ENCODE measurements around the gene CALU.

DNA sequence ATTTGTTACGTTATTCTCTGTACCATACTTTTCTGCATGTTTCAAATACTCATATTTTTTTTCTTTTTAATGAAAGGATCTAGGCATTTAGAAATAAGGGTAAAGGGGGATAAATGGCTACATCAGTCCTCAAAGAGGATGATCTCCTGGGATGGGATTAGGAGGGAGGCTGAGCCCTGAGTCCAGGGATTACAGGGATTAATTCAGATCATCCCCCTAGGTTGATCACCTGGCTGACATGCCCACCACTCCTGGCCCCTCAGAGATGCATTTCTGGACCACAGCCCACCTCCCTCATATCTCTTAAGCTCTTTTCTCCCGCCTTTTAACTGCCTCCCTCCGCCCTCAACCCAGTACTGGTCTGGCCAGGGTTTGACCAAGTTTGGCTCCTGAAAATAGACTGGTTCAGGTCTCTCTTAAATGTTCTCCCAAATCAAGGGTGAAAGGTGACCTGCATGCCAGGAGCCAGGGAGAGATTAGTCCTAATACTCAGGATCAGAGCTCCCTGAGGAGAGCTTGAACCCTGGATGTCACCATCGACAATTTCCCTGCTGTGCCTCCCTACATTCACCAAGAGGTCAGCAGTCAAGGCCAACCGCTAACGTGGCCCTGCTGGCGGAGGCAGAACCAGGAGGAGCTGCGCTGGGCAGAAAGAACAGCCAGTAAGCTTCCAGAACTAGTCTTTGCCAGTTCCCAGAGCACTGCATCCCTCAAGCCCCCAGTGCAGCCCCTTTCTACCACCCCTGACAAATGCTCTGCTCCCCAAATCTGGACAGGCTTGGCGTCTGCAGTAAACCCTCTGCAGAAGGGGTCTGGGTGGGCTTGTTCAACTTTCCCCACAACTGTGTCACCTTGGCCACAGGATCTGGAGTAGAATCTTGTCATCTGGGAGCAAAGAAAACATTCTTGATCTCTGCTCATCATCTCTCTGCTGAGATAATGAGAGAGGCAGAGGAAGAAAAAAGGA is 49.6 kb downstream of the CALU start:
- no peak for TF ChIP-seq EZH2phosphoT487 (IDR thresholded peaks at IDR 0.05; ENCODE audit: insufficient read depth, low read depth)
- TF ChIP-seq EZH2 (IDR thresholded peaks at IDR 0.05; ENCODE audit: insufficient read depth, poor library complexity, severe bottlenecking) = no peak

Measured in GM23248 (cell line).